ENCODE measurements around the gene TMEM95.
"Not testable (repeated sequence)": the region's sequence is repeated elsewhere in the genome, so short reads cannot be mapped to it uniquely, and the experiment has no call there.

The TMEM95 gene

GRCh38 chr17:7348478-7349242, 6.3 kb upstream of the TMEM95 start:
- DNase-seq, result peak; percentile 63

- DNase-seq, result peak; percentile 94
These were observed 3.1 kb upstream of the TMEM95 start, which contains the start of gene KCTD11 for GRCh38 chr17:7351665-7352502. Gene KCTD11 (plus strand): TSS chr17:7352162.

GRCh38 chr17:7352503-7352889, 2.5 kb upstream of the TMEM95 start:
- DNase-seq, result no peak

GRCh38 chr17:7352910-7353635, 1.9 kb upstream of the TMEM95 start:
- no peak for DNase-seq

- peak; percentile 64 for DNase-seq
These were observed 603 bp upstream of the TMEM95 start for GRCh38 chr17:7354262-7354843.

- no peak for DNase-seq
These were observed 617 bp downstream of the TMEM95 start for GRCh38 chr17:7355573-7355972.

GRCh38 chr17:7356072-7356549, 1.2 kb downstream of the TMEM95 start:
- DNase-seq, result peak; percentile 56

- peak; percentile 29 for DNase-seq
These were observed 1.8 kb downstream of the TMEM95 start for GRCh38 chr17:7356756-7357155.

GRCh38 chr17:7357381-7357780, 2.4 kb downstream of the TMEM95 start:
- DNase-seq, result no peak

GRCh38 chr17:7361906-7362305, 7.0 kb downstream of the TMEM95 start:
- DNase-seq, result no peak

GRCh38 chr17:7363311-7363710, 8.4 kb downstream of the TMEM95 start:
- DNase-seq, result no peak

- not testable (repeated sequence) for DNase-seq
These were observed 11.0 kb downstream of the TMEM95 start for GRCh38 chr17:7365963-7366362.

GRCh38 chr17:7367083-7367482, 12.1 kb downstream of the TMEM95 start:
- no peak for DNase-seq

- no peak for DNase-seq
These were observed 13.1 kb downstream of the TMEM95 start for GRCh38 chr17:7367918-7368598.

- DNase-seq, result not testable (repeated sequence)
These were observed 13.6 kb downstream of the TMEM95 start for GRCh38 chr17:7368599-7368994.

- DNase-seq, result no peak
These were observed 14.9 kb downstream of the TMEM95 start for GRCh38 chr17:7369825-7370224.

- DNase-seq, result no peak
These were observed 15.9 kb downstream of the TMEM95 start for GRCh38 chr17:7370853-7371252.

- no peak for DNase-seq
These were observed 19.4 kb downstream of the TMEM95 start for GRCh38 chr17:7374353-7374752.

GRCh38 chr17:7379134-7379533, 24.2 kb downstream of the TMEM95 start:
- no peak for DNase-seq

- peak; percentile 25 for DNase-seq
These were observed 25.4 kb downstream of the TMEM95 start for GRCh38 chr17:7380321-7380720.

GRCh38 chr17:7380855-7381683, 26.1 kb downstream of the TMEM95 start, which contains the start of gene TNK1:
Gene TNK1 (plus strand): TSS chr17:7381089. CDS start chr17:7382927, 1,838 bp downstream.
- DNase-seq, result no peak

Data from fibroblast of skin of right quadriceps (primary cell).